NCI-H187 treated with DMSO at 0.1 percent for 48 hours (cell line): ENCODE measurements around the gene ANXA2.

Experiments
- DNase-seq: peaks from one replicate; lab custom pipeline; 2025; lab: John Stamatoyannopoulos, UW

Gene ANXA2

GRCh38 chr15:60370105-60370868 is 27.5 kb downstream of the ANXA2 start:
- no peak for DNase-seq

GRCh38 chr15:60369696-60370095 is 28.1 kb downstream of the ANXA2 start:
- no peak for DNase-seq

- DNase-seq: no peak
Observed at GRCh38 chr15:60364612-60364924, 33.2 kb downstream of the ANXA2 start.

- no peak for DNase-seq
Observed at GRCh38 chr15:60363903-60364611, 33.7 kb downstream of the ANXA2 start.

- DNase-seq: no peak
Observed at GRCh38 chr15:60363087-60363549, 34.7 kb downstream of the ANXA2 start.

- no peak for DNase-seq
Observed at GRCh38 chr15:60362321-60363086, 35.3 kb downstream of the ANXA2 start.

GRCh38 chr15:60359738-60360137 is 38.0 kb downstream of the ANXA2 start:
- peak; percentile 18 for DNase-seq

GRCh38 chr15:60358935-60359682 is 38.7 kb downstream of the ANXA2 start:
- peak; percentile 88 for DNase-seq

GRCh38 chr15:60356832-60357231 is 41.0 kb downstream of the ANXA2 start:
- no peak for DNase-seq

- DNase-seq: no peak
Observed at GRCh38 chr15:60355148-60355857, 42.5 kb downstream of the ANXA2 start.

GRCh38 chr15:60353245-60353920 is 44.4 kb downstream of the ANXA2 start:
- no peak for DNase-seq

- DNase-seq: no peak
Observed at GRCh38 chr15:60352525-60352924, 45.3 kb downstream of the ANXA2 start.

- DNase-seq: peak; percentile 59
Observed at GRCh38 chr15:60351066-60351465, 46.7 kb downstream of the ANXA2 start.

- DNase-seq: no peak
Observed at GRCh38 chr15:60350108-60350507, 47.7 kb downstream of the ANXA2 start.

GRCh38 chr15:60349589-60349988 is 48.2 kb downstream of the ANXA2 start:
- DNase-seq: no peak

GRCh38 chr15:60347480-60348049 is 50.2 kb downstream of the ANXA2 start:
- no peak for DNase-seq

- no peak for DNase-seq
Observed at GRCh38 chr15:60346653-60347052, 51.1 kb downstream of the ANXA2 start.

GRCh38 chr15:60346077-60346476 is 51.7 kb downstream of the ANXA2 start:
- no peak for DNase-seq

- no peak for DNase-seq
Observed at GRCh38 chr15:60345598-60345997, 52.2 kb downstream of the ANXA2 start.

GRCh38 chr15:60344987-60345386 is 52.8 kb downstream of the ANXA2 start:
- DNase-seq: no peak

GRCh38 chr15:60344461-60344860 is 53.3 kb downstream of the ANXA2 start:
- no peak for DNase-seq
